ENCODE measurements around the gene SLC5A10. TPM values are rescaled to one million over a fixed set of nuclear protein-coding genes. Genes with fewer than 3 reads are reported as not detected.
"Not testable (repeated sequence)": the region's sequence is repeated elsewhere in the genome, so short reads cannot be mapped to it uniquely, and the experiment has no call there.

SLC5A10 gene
- total RNA-seq, 1 donor from 2014 or later: not detected

GRCh38 chr17:18953231-18953728 is 1.3 kb downstream of the SLC5A10 start:
- no peak overlapping the region for H3K4me3 ChIP-seq (ENCODE audit: low read depth, low read length)
- H3K36me3 ChIP-seq (ENCODE audit: control insufficient read depth, insufficient read depth, low read length): no peaks in the 10 kb centered on the region
- no peak for FAIRE-seq
- no peak for TF ChIP-seq CTCF (IDR thresholded peaks at IDR 0.05; ENCODE audit: insufficient read depth, low read length, severe bottlenecking)
- no peak for DNase-seq (ENCODE audit: low read depth)
- no peaks in the 10 kb centered on the region for H3K27me3 ChIP-seq (ENCODE audit: control insufficient read depth, insufficient read depth, low read length)

- no peak for TF ChIP-seq CTCF (IDR thresholded peaks at IDR 0.05; ENCODE audit: insufficient read depth, low read length, severe bottlenecking)
- no peak for DNase-seq (ENCODE audit: low read depth)
- H3K4me3 ChIP-seq (ENCODE audit: low read depth, low read length): no peak overlapping the region
- no peaks in the 10 kb centered on the region for H3K27me3 ChIP-seq (ENCODE audit: control insufficient read depth, insufficient read depth, low read length)
- H3K36me3 ChIP-seq (ENCODE audit: control insufficient read depth, insufficient read depth, low read length): no peaks in the 10 kb centered on the region
- no peak for FAIRE-seq
These were observed 2.4 kb downstream of the SLC5A10 start for GRCh38 chr17:18954321-18954720.

DNA sequence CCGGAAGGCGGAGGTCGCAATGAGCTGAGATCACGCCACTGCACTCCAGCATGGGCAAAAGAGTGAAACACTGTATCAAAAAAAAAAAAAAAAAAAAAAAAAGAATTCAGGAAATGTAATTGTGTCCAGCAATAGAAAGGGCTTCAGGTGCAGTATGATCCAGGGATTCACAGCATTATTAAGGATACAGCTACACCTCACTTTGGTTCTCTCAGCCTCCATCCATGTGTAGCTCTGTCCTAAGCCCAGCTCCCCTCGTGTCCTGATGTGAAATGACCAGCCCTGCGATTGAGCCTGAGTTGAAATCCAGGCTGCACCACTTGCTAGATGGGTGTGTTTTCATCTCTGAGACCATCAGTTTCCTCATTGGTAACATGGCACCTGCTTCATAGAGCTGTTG is 3.0 kb downstream of the SLC5A10 start:
- DNase-seq (ENCODE audit: low read depth) (no peak), FAIRE-seq (no peak)
- no peaks in the 10 kb centered on the region for H3K27me3 ChIP-seq (ENCODE audit: control insufficient read depth, insufficient read depth, low read length)
- H3K4me3 ChIP-seq (ENCODE audit: low read depth, low read length): no peak overlapping the region
- TF ChIP-seq CTCF (IDR thresholded peaks at IDR 0.05; ENCODE audit: insufficient read depth, low read length, severe bottlenecking): no peak
- H3K36me3 ChIP-seq (ENCODE audit: control insufficient read depth, insufficient read depth, low read length): no peaks in the 10 kb centered on the region

- H3K27me3 ChIP-seq (ENCODE audit: control insufficient read depth, insufficient read depth, low read length); H3K36me3 ChIP-seq (ENCODE audit: control insufficient read depth, insufficient read depth, low read length); H3K4me3 ChIP-seq (ENCODE audit: low read depth, low read length); DNase-seq (ENCODE audit: low read depth); FAIRE-seq: not testable (repeated sequence)
These were observed 4.1 kb downstream of the SLC5A10 start for GRCh38 chr17:18956021-18956420.

DNA sequence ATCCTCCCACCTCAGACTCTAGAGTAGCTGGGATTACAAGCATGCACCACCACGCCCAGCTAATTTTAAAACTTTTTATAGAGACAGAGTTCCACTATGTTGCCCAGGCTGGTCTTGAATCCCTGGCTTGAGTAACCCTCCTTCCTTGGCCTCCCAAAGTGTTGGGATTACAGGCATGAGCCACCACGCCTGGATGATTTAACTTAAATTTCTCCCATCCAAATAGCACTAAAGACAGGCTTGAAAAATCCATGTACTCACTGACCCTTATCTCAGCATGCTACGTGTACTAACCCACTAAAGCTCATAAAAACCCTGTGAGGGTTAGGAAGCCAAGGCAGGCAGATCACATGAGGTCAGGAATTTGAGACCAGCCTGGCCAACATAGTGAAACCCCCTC is 4.6 kb downstream of the SLC5A10 start:
- Histone ChIP-seq H3K4me3 (ENCODE audit: low read depth, low read length) (no peak overlapping the region), H3K36me3 (ENCODE audit: control insufficient read depth, insufficient read depth, low read length) (no peaks in the 10 kb centered on the region), H3K27me3 (ENCODE audit: control insufficient read depth, insufficient read depth, low read length) (no peaks in the 10 kb centered on the region)
- DNase-seq (ENCODE audit: low read depth) (no peak), FAIRE-seq (no peak)
- no peak for TF ChIP-seq CTCF (IDR thresholded peaks at IDR 0.05; ENCODE audit: insufficient read depth, low read length, severe bottlenecking)

DNA sequence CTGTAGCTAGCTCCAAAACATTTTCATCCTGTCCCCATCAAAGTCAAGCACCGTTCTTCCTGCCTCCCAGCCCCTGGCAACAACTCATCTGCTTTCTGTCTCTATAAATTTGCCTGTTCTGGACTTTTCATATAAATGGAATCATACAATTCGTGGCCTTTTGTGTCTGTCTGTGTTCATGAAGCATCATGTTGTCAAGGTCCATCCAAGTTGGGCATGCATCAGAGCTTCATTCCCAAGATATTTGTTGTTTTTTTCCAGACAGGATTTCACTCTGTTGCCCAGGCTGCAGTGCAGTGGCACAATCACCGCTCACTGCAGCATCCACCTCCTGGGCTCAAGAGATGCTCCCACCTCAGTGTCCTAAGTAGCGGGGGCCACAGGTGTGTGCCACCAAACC is 5.9 kb downstream of the SLC5A10 start:
- FAIRE-seq: no peak

More for the DNA sequence above, 5.9 kb downstream of the SLC5A10 start:
- DNase-seq (ENCODE audit: low read depth): no peak
- H3K4me3 ChIP-seq (ENCODE audit: low read depth, low read length): no peak overlapping the region
- no peaks in the 10 kb centered on the region for H3K27me3 ChIP-seq (ENCODE audit: control insufficient read depth, insufficient read depth, low read length)
- no peak for TF ChIP-seq CTCF (IDR thresholded peaks at IDR 0.05; ENCODE audit: insufficient read depth, low read length, severe bottlenecking)
- H3K36me3 ChIP-seq (ENCODE audit: control insufficient read depth, insufficient read depth, low read length): no peaks in the 10 kb centered on the region
